Stimulated activated memory B cell treated with anti-CD40 and anti-IgM and Interleukin-4, amounts not matched to agents 10 μg/mL and 1 μg/mL and 100 μg/mL, for 72 hours (primary cell): ENCODE results near the gene SH3PXD2B.
A peak's percentile ranks its signal among the peaks of the same experiment; 100 is the strongest.
"Not testable (repeated sequence)": the region's sequence is repeated elsewhere in the genome, so short reads cannot be mapped to it uniquely, and the experiment has no call there.

ENCODE experiments used
- ATAC-seq: fragments of 150-1000 bp; cut with Tn5 transposase; 2 replicates; pipeline ENCODE4 v1.10.0; 2021
- H3K27ac Mint-ChIP-seq: one replicate; pipeline ENCODE4 v1.8.0; 2022; ENCODE audit warnings: mild to moderate bottlenecking, mixed read lengths
- H3K27me3 Mint-ChIP-seq: one replicate; pipeline ENCODE4 v1.8.0; 2022; ENCODE audit warnings: mixed read lengths
- H3K36me3 Mint-ChIP-seq: one replicate; pipeline ENCODE4 v1.8.0; 2022; ENCODE audit warnings: mixed read lengths
- H3K4me1 Mint-ChIP-seq: one replicate; pipeline ENCODE4 v1.8.0; 2022; ENCODE audit warnings: mixed read lengths
- H3K4me3 Mint-ChIP-seq: one replicate; pipeline ENCODE4 v1.8.0; 2022; ENCODE audit warnings: mild to moderate bottlenecking, moderate library complexity, mixed read lengths
- H3K9me3 Mint-ChIP-seq: one replicate; pipeline ENCODE4 v1.8.0; 2022; ENCODE audit warnings: mixed read lengths

Gene SH3PXD2B

DNA sequence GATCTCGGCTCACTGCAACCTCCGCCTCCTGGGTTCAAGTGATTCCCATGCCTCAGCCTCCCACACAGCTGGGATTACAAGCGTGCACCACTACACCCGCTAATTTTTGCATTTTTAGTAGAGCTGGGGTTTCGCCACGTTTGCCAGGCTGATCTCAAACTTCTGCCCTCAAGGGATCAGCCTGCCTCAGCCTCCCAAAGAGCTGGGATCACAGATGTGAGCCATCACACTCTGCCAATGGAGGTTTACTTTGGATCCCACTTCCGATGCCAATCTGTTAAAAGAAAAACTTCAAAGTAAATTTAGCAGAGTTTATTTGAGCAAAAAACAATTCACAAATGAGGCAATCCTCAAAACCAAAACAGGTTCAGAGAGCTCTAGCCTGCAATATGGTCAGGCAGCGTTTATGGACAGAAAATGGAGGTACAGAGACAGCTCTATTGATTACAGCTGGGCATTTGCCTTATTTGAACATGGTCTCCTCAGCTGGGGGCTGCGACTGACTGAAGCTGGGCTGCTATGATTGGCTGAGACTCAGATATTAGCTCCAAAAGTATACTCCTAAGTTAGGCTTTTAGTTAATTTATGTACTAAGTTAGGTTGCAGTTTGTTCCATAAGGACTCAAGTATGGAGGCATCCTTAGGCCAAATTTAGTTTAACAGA lies 152.1 kb downstream of the SH3PXD2B start:
- H3K9me3 Mint-ChIP-seq: no peaks in the 10 kb centered on the region
- H3K4me3 Mint-ChIP-seq: no peak overlapping the region
- H3K4me1 Mint-ChIP-seq: no peaks in the 10 kb centered on the region
- no peaks in the 10 kb centered on the region for H3K36me3 Mint-ChIP-seq
- H3K27me3 Mint-ChIP-seq: peaks cover 23% of the 10 kb centered on the region
- no peak for ATAC-seq
- H3K27ac Mint-ChIP-seq: no peak overlapping the region

- Mint-ChIP-seq H3K27ac (no peak overlapping the region), H3K9me3 (no peaks in the 10 kb centered on the region), H3K27me3 (peaks cover 21% of the 10 kb centered on the region), H3K4me3 (no peak overlapping the region), H3K4me1 (no peaks in the 10 kb centered on the region), H3K36me3 (no peaks in the 10 kb centered on the region)
- ATAC-seq: no peak
Observed at GRCh38 chr5:172299916-172300439, 154.3 kb downstream of the SH3PXD2B start.

DNA sequence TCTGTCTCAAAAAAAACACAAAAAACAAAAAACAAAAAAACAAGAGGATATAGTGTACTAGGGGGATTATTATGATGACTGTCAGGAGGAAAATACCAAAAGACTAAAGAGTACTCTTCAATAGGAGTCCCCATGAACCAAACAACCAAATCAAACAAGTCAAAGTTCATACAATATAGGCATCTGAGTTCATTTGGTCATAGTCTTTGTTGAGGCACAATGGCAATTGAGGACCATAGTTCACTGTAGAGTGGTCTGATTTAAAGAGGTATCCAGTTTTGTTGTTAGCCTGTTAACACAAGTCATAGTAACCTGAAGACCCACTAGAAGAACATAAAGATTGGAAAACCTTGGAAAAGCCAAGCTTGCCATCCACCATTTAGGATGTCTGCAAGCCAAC lies 159.5 kb downstream of the SH3PXD2B start:
- Mint-ChIP-seq H3K27me3 (no peaks in the 10 kb centered on the region), H3K4me1 (peaks cover 6% of the 10 kb centered on the region), H3K4me3 (no peak overlapping the region), H3K27ac (no peak overlapping the region), H3K36me3 (no peaks in the 10 kb centered on the region), H3K9me3 (no peaks in the 10 kb centered on the region)
- no peak for ATAC-seq

DNA sequence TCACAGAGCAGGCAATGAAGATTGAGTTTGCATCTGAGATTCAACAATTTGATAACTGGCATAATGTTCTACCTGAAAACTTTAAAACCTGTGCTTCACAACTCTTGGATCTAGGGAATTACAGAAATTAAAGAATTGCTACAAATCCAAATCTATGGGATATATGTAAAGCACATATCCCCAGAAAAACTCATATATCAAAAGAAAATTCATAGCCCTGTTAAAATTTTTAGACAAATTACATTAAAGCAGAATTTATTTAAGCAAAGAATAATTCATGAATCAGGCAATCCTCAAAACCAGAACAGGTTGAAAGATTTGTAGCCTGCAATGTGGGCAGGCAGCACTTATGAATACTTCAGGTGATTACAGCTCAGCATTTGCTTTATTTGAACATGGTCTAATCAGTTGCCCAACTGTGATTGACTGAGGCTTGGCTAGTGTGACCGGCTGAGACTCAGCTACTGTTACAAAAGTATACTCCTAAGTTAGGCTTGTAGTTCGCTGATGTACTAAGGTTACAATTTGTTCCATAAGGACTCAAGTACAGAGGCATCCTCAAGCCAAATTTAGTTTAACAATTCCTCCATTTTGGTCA lies 160.5 kb downstream of the SH3PXD2B start:
- no peak overlapping the region for H3K27ac Mint-ChIP-seq
- H3K9me3 Mint-ChIP-seq: no peaks in the 10 kb centered on the region
- ATAC-seq: no peak
- H3K36me3 Mint-ChIP-seq: no peaks in the 10 kb centered on the region
- H3K4me3 Mint-ChIP-seq: no peak overlapping the region
- no peaks in the 10 kb centered on the region for H3K27me3 Mint-ChIP-seq
- peaks cover 6% of the 10 kb centered on the region for H3K4me1 Mint-ChIP-seq

DNA sequence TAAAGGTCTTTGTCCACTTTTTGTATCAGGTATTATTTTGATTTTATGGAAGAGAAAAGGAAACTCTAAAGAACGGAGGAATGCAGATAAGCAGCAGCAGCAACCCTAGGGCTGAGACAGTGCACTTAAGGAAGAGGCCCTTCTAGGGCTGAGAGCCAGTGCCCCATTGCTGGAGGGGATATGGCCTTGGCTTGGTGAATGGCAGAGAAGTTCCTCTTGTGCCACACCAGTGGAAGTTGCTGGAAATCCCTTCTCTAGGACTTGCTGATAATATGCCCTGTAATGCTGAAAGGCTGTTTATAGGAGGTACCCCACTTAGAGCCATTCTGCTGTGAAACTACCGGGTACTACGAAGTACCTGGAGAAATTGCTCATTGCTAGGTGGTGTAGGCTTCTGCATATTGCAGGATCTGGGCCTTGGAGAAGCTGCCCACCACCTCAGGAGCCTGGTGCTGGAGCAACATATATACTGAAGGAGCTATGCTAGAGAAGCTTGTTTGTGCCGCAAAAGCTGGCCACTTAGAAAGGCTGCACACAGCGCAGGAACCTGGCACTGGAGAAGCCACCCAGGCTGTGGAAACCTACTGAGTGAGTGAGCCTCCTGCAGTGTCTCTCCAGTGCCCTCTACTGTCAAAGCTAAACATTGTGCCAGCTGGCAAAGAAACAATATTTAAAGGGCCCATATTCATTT lies 161.1 kb downstream of the SH3PXD2B start:
- ATAC-seq: peak; percentile 93
- Mint-ChIP-seq H3K4me1 (peaks cover 6% of the 10 kb centered on the region), H3K27ac (no peak overlapping the region), H3K9me3 (no peaks in the 10 kb centered on the region), H3K36me3 (no peaks in the 10 kb centered on the region), H3K27me3 (no peaks in the 10 kb centered on the region), H3K4me3 (no peak overlapping the region)

GRCh38 chr5:172291837-172292236 lies 162.5 kb downstream of the SH3PXD2B start:
- H3K4me3 Mint-ChIP-seq, ATAC-seq, H3K4me1 Mint-ChIP-seq, H3K27ac Mint-ChIP-seq, H3K27me3 Mint-ChIP-seq, H3K9me3 Mint-ChIP-seq, H3K36me3 Mint-ChIP-seq: not testable (repeated sequence)

DNA sequence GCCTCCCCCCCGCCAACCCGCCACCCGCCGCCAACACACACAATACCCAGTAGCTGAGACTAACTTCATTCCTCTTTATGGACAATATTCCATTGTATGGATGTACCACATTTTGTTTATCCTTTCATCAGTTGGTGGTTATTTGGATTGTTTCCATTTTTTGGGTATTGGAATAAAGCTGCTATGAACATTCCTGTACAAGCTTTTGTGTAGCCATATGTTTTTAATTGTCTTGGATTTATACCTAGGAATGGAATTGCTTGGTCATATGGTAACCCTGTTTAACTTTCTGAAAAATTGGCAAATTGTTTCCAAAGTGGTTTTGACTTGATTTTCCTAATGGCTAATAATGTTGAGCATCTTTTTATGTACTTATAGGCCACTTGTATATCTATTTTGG lies 165.9 kb downstream of the SH3PXD2B start:
- H3K27me3 Mint-ChIP-seq: no peaks in the 10 kb centered on the region
- H3K27ac Mint-ChIP-seq: no peak overlapping the region
- no peaks in the 10 kb centered on the region for H3K36me3 Mint-ChIP-seq
- no peak for ATAC-seq
- H3K4me3 Mint-ChIP-seq: no peak overlapping the region
- H3K4me1 Mint-ChIP-seq: peaks cover 4% of the 10 kb centered on the region
- no peaks in the 10 kb centered on the region for H3K9me3 Mint-ChIP-seq

DNA sequence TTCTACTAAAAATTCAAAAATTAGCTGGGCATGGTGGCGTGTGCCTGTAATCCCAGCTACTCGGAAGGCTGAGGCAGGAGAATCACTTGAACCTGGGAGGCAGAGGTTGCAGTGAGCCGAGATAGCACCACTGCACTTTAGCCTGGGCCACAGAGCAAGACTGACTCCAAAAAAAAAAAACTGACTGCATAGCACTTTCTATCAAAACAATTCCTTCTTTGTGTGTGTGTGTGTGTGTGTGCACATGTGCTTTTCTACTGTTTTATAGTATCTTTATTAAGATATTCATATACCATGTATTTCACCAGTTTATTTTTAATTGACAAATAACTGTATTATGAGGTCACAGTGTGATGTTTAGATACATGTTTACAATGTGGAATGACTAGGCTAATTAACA lies 167.2 kb downstream of the SH3PXD2B start:
- H3K27me3 Mint-ChIP-seq, H3K36me3 Mint-ChIP-seq, H3K9me3 Mint-ChIP-seq, H3K27ac Mint-ChIP-seq, H3K4me3 Mint-ChIP-seq, ATAC-seq: not testable (repeated sequence)
- H3K4me1 Mint-ChIP-seq: peaks cover 10% of the 10 kb centered on the region

DNA sequence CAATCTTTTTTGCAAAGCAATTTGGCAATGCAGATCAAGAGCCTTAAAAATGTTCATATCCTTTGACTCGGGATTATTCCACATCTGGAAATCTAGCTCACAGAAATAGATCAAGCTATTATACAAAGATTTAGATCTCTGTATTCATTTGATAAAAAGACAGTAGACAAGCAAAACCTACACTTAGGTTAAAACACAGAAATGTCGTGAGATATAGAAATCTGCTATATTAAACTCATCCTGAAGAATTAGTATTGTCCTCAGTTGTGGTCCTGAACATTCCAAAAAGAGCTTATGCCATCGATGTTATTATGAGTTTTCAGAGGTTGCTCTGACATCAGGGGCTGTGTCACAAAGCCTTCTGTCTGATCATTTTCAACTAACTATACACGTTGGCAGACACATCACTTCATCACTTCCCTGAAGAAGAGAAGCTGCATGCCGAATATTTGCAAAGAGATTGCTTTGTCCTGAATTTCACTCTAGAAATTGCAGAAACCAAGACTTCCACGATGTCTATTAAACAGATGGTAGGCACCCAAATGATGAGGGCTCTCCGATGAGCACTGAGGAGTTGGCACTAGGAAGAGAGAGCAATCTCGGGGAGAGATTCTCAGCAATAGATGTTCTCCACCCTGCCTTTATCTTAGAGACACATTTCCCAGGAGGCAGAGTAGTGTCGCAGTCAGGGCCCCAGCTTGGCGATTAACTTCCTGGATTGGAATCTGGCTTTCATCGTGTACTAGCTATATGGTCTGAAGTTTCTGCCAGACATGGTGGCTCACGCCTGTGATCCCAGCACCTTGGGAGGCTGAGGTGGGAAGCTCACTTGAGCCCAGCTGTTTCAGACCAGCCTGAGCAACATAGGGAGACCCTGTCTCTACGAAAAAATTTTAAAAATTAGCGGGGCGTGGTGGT lies 168.8 kb downstream of the SH3PXD2B start:
- H3K4me3 Mint-ChIP-seq: peak overlapping the region; percentile 90
- no peaks in the 10 kb centered on the region for H3K9me3 Mint-ChIP-seq
- ATAC-seq: no peak
- peaks cover 19% of the 10 kb centered on the region for H3K4me1 Mint-ChIP-seq
- H3K36me3 Mint-ChIP-seq: no peaks in the 10 kb centered on the region
- H3K27me3 Mint-ChIP-seq: no peaks in the 10 kb centered on the region
- H3K27ac Mint-ChIP-seq: no peak overlapping the region

- H3K4me1 Mint-ChIP-seq: peaks cover 19% of the 10 kb centered on the region
- H3K27me3 Mint-ChIP-seq: no peaks in the 10 kb centered on the region
- ATAC-seq: no peak
- no peaks in the 10 kb centered on the region for H3K36me3 Mint-ChIP-seq
- peak overlapping the region; percentile 82 for H3K27ac Mint-ChIP-seq
- no peaks in the 10 kb centered on the region for H3K9me3 Mint-ChIP-seq
- peak overlapping the region; percentile 90 for H3K4me3 Mint-ChIP-seq
Observed at GRCh38 chr5:172284611-172284980, 169.7 kb downstream of the SH3PXD2B start.

DNA sequence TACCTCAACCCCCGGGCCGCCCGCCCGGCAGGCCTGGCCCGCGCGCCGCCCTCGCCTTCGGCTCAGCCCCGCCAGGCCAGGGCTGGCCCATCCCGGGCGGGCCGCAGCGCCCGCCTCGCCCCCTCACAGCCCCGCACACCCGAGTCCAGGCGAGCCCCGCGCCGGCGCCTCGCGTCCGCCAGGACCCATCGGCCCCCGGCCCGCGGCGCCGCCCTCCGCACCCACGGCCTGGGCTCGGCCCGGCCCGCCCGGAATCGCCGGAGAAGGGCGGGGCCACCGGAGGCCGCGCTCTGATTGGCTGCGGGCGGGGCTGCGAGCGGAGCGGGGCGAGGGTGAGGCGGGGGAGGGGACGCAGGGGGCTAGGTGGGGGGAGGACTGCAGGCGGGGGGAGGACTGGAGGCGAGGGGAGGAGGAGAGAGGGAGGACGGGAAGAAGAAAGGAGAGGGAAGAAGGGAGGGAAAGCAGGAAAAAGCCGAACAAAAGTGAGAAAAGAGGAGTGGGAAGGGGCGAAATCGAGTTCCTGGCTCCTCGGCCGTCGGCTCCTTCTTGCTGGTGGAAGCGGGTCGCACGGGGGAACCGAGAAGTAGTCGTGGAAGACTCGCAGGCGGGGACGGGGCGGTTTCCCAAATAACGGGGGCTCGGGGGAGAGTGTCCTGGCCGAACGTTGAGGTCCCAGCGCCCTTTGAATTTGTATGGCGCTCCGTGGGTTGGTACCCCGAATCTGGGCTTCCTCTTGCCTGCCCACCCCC lies 170.3 kb downstream of the SH3PXD2B start:
- Mint-ChIP-seq H3K4me3 (peak overlapping the region; percentile 90), H3K27me3 (no peaks in the 10 kb centered on the region), H3K4me1 (peaks cover 19% of the 10 kb centered on the region), H3K36me3 (no peaks in the 10 kb centered on the region), H3K9me3 (no peaks in the 10 kb centered on the region), H3K27ac (peak overlapping the region; percentile 82)
- ATAC-seq: peak; percentile 95

DNA sequence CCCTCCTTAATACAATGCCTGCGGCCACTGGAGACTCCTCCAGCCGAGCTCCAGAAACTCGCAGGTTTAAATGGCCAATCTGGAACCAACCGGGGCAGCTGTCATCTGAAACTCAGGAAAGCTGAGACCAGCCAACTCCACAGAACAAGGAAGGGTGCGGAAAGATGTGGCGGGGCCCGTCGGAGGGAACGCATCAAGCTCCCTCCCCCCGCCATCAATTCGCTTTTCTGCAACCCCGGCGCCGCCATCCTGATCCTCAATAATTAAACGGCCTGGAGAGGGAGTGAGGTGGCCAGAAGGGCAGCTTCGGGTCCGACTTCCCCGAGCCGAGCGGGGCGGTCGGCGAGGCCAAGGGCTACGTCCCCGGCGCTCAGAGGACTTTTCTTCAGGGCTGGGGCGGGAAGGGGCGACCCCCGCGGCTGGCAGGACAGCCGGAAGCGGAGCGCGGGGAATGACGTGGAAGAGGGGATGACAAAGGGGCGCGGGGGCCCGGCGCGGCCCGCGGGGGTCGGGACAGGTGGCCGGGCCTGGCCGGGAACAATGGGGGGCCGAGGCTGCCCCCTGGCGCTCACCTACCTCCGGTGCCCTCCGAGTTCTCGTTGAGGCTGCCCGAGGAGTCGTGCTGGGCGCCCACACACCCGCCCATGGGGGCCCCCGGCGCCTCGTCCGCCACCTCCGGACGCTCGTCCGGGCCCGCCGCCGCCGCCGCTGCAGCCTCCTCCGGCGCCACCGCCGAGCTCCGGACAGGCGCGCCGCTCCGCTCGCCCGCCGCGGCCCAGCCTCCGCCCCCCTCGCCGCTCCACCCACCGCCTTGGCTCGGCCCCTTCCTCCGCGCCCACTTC lies 171.1 kb downstream of the SH3PXD2B start, which contains the start of gene UBTD2:
Gene UBTD2 (minus strand): TSS at position 745 of the 842 bp plus-strand sequence. CDS start 99 bp downstream, at position 646.
- no peaks in the 10 kb centered on the region for H3K27me3 Mint-ChIP-seq
- peaks cover 2% of the 10 kb centered on the region for H3K9me3 Mint-ChIP-seq
- peaks cover 19% of the 10 kb centered on the region for H3K4me1 Mint-ChIP-seq
- H3K4me3 Mint-ChIP-seq: peak within 1 kb of the TSS; percentile 90
- H3K36me3 Mint-ChIP-seq: peaks cover 4% of the 10 kb centered on the region
- H3K27ac Mint-ChIP-seq: peak within 1 kb of the TSS; percentile 82
- peak; percentile 95 for ATAC-seq

DNA sequence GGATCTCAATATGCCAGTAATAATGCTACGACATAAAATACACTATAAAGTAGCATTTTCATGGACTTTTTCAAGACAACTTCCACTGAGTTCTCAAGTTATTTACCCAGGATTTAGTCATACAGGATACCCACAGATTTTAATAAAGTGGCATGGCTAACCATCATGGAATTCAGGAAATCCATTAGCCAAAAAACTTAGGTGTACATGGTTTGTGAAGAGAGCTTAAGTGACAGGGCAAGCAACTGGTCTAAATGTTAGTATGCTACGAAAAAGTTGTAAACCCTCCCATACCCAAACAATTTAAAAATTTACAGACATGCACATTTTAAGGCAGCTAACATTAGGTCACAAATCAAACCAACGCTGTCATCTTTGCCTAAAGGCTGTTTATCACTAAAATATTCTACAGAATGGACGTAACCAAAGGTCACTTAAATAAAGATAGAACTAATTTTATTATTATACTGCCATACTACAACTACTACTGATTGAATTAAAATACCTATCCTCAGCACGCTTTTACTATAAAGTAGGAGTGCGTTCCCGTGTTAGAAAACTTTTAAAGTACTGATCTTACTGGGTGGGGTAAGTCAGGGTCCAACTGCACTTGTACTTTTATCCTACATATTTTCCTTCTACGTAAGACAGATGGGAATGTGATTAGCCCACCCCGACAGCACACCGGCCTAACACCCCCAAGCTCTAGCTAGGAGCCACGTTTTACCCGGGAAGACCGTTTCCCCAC lies 171.9 kb downstream of the SH3PXD2B start:
- no peak for ATAC-seq
- H3K4me3 Mint-ChIP-seq: peak overlapping the region; percentile 90
- peaks cover 2% of the 10 kb centered on the region for H3K9me3 Mint-ChIP-seq
- peak overlapping the region; percentile 82 for H3K27ac Mint-ChIP-seq
- H3K4me1 Mint-ChIP-seq: peaks cover 19% of the 10 kb centered on the region
- H3K27me3 Mint-ChIP-seq: no peaks in the 10 kb centered on the region
- peaks cover 12% of the 10 kb centered on the region for H3K36me3 Mint-ChIP-seq
